GM19023 (cell line): Measurements from ENCODE around the gene SLC35F2.
A peak's percentile ranks its signal among the peaks of the same experiment; 100 is the strongest.

Experiments
- ATAC-seq: cut with Tn5 transposase; IDR thresholded peaks from one replicate; pipeline ENCODE4 v1.9.1; 2021; ENCODE audit warnings: mild to moderate bottlenecking, moderate library complexity; ENCODE audit not compliant: unreplicated experiment

SLC35F2 gene

GRCh38 chr11:107743191-107743590 is 115.4 kb downstream of the SLC35F2 start:
- ATAC-seq, result no peak

DNA sequence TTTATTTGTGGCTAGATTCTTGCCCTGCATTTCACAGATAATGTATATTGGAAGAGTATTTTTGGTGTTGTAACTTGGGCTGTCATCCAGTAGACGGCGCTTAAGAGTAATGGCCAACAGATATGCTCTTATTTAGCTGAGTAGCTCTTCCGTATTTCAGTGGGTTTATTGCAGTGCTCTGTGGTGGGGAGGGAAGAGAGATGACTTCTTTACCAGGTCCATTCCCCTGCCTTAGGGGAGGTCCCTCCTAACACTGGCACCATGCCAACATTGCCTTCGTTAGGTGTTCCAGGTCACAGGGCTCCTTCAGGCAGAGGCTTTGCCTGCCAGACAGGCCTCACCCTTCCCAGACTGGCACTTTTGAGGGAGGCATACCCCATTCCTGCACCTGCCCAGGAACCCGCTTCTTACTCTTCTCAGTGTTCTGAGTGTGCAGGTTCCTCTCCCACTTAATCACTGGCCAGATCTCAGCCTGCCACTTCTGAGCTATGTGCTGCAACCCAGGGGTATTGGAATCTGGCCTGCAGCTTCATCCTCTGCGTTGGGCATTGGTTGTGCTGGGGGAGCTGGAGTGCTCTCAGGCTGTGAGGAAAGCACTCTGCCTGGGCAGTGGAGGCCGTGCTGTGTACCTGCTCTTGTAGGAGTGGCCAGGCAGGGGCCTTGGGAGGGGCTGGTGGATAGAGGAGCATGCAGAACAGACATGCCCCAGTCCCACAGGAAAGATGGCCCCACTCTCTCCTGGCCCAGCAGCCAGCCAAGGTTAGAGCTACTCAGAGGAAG is 117.4 kb downstream of the SLC35F2 start:
- ATAC-seq, result peak; percentile 89
